HS-5 (cell line): ENCODE measurements around the gene KAT5.
A peak's percentile ranks its signal among the peaks of the same experiment; 100 is the strongest.
"Not testable (repeated sequence)": the region's sequence is repeated elsewhere in the genome, so short reads cannot be mapped to it uniquely, and the experiment has no call there.

Experiments used
- DNase-seq: peaks from one replicate; pipeline ENCODE4 v3.0.0-alpha.2; 2012; ENCODE audit warnings: low read depth

Gene KAT5

GRCh38 chr11:65709661-65710060 is 2.4 kb upstream of the KAT5 start:
- DNase-seq = no peak

GRCh38 chr11:65710421-65710820 is 1.6 kb upstream of the KAT5 start:
- DNase-seq = peak; percentile 45

GRCh38 chr11:65712633-65713076 is 603 bp downstream of the KAT5 start:
- DNase-seq = no peak

GRCh38 chr11:65713212-65713969 is 1.3 kb downstream of the KAT5 start:
- no peak for DNase-seq

- DNase-seq = no peak
Observed at GRCh38 chr11:65714433-65714832, 2.4 kb downstream of the KAT5 start.

GRCh38 chr11:65716302-65716701 is 4.2 kb downstream of the KAT5 start:
- DNase-seq = no peak

GRCh38 chr11:65716774-65717405 is 4.8 kb downstream of the KAT5 start:
- no peak for DNase-seq

- DNase-seq = no peak
Observed at GRCh38 chr11:65717906-65718305, 5.9 kb downstream of the KAT5 start.

- no peak for DNase-seq
Observed at GRCh38 chr11:65718531-65718930, 6.5 kb downstream of the KAT5 start.

GRCh38 chr11:65718964-65719492 is 7.0 kb downstream of the KAT5 start:
- no peak for DNase-seq

- DNase-seq = no peak
Observed at GRCh38 chr11:65719871-65720210, 7.8 kb downstream of the KAT5 start.

GRCh38 chr11:65720211-65720934 is 8.3 kb downstream of the KAT5 start, which contains the start of gene RNASEH2C:
Gene RNASEH2C (minus strand): TSS chr11:65720798. CDS start chr11:65720758, 40 bp downstream.
- peak; percentile 41 for DNase-seq

- DNase-seq = no peak
Observed at GRCh38 chr11:65722261-65722660, 10.2 kb downstream of the KAT5 start.

- no peak for DNase-seq
Observed at GRCh38 chr11:65726660-65727059, 14.6 kb downstream of the KAT5 start.

GRCh38 chr11:65727865-65728264 is 15.8 kb downstream of the KAT5 start:
- DNase-seq = no peak

- DNase-seq = no peak
Observed at GRCh38 chr11:65730461-65730860, 18.4 kb downstream of the KAT5 start.

GRCh38 chr11:65735111-65735510 is 23.1 kb downstream of the KAT5 start:
- DNase-seq = not testable (repeated sequence)

- no peak for DNase-seq
Observed at GRCh38 chr11:65736810-65737209, 24.8 kb downstream of the KAT5 start.

- DNase-seq = no peak
Observed at GRCh38 chr11:65739022-65739421, 27.0 kb downstream of the KAT5 start.

GRCh38 chr11:65741185-65741584 is 29.1 kb downstream of the KAT5 start:
- no peak for DNase-seq

- DNase-seq = no peak
Observed at GRCh38 chr11:65742353-65742752, 30.3 kb downstream of the KAT5 start.

GRCh38 chr11:65743681-65744025 is 31.6 kb downstream of the KAT5 start:
- DNase-seq = no peak
